NCI-H1105 (cell line): ENCODE results near the gene MCF2L.
"Not testable (repeated sequence)": the region's sequence is repeated elsewhere in the genome, so short reads cannot be mapped to it uniquely, and the experiment has no call there.

ENCODE experiments used
- DNase-seq: peaks from one replicate; lab custom pipeline; 2025; lab: John Stamatoyannopoulos, UW

The MCF2L gene

DNA sequence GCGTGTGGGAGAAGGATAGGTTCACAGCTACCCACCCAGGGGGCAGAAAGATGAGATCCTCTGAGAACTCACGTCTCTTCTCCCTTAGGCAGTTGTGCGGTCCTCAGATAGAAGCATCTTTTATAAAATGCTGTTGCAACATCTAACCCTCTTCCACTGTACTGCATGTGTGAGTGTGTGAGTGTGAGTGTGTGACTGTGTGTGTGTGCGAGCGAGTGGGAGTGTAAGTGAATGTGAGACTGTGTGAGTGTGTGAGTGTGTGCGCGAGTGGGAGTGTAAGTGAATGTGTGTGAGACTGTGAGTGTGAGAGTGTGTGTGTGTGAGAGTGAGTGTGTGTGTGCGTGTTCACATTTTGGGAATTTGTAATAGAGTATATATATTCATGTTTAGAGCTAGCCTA, 81.0 kb downstream of the MCF2L start:
- no peak for DNase-seq

DNA sequence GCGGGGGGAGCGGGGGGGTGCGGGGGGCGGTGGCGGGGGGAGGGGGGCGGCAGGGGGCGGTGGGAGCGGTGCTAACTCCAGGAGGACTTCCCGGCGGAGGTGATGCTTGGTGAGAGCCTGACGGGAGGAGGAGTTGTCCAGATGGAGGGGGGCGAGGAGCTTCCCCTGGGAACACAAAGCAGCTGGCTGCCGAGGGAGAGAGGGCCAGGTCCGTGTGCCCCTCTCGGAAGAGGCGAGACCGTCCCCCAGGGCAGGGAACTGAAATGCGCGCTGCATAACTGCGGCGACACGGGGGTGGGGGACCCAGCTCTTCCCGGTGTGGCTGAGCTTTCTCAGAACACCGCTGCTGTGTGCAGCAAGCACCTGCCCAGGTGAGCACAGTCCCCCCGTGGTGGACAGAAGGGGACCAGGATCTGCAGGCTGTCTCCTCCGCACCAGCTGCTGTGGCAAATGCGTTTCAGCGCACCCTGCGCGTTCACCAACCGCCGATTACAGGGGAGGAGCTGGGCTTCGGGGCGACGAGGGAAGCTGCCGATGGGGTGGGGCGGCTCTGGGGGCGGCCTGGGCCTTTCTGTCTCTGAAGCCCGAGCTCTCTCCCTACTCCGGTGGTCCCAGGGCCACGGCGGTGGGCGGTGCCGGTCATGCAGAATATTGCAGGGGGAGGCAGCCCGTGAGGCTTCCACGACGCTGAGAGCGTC, 81.9 kb downstream of the MCF2L start:
- no peak for DNase-seq

GRCh38 chr13:113051641-113052040, 82.6 kb downstream of the MCF2L start:
- DNase-seq = no peak

DNA sequence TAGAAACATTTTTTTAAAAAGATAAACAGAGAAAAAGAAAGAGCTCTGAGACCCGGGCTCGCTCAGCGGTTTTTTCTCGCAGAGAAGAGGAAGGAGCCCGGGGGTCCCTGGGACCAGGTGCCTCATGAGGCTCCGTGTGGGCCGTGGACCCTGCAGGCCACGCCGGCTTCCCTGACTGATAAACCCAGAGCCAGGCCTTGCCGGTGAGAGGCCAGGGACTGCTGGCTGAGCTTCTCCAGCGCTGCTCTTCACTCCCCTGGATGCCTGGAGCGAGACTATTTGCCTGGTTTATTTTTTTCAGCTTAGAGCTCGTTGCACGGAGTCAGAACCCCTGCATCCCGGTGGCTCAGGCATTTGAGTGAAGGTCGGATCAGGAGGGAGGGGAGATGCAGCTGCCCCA, 83.2 kb downstream of the MCF2L start:
- no peak for DNase-seq

DNA sequence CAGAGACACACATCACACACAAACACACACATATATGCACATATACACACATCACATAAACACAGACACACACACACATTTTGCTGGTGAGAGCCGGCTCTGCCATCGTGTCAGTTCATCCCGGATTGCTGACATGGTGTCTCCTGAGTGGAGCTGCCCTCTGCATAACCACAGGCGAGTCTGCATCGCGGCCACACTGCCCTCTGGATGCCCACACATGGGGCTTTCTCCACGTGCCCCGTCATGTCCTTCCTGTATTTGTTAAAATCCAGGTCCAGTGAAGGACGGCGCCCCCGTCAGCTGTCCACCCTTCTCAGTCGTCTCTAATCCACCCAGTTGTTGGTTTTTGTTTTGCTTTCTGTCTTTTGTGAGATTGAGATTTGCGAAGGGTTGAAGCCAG, 84.0 kb downstream of the MCF2L start:
- no peak for DNase-seq

GRCh38 chr13:113053376-113053775, 84.4 kb downstream of the MCF2L start:
- DNase-seq = no peak

- DNase-seq = no peak
Observed at GRCh38 chr13:113053801-113054604, 85.0 kb downstream of the MCF2L start.

DNA sequence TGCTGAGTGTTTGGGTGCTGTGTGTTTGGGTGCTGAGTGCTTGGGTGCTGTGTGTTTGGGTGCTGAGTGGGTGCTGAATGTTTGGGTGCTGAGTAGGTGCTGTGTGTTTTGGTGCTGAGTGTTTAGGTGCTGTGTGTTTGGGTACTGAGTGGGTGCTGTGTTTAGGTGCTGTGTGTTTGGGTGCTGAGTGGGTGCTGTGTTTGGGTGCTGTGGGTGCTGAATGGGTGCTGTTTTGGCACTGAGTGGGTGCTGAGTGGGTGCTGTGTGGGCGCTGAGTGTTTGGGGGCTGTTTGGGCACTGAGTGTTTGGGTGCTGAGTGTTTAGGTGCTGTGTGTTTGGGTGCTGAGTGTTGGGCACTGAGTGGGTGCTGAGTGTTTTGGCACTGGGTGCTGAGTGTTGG, 88.1 kb downstream of the MCF2L start:
- no peak for DNase-seq

- not testable (repeated sequence) for DNase-seq
Observed at GRCh38 chr13:113057559-113057958, 88.5 kb downstream of the MCF2L start.

DNA sequence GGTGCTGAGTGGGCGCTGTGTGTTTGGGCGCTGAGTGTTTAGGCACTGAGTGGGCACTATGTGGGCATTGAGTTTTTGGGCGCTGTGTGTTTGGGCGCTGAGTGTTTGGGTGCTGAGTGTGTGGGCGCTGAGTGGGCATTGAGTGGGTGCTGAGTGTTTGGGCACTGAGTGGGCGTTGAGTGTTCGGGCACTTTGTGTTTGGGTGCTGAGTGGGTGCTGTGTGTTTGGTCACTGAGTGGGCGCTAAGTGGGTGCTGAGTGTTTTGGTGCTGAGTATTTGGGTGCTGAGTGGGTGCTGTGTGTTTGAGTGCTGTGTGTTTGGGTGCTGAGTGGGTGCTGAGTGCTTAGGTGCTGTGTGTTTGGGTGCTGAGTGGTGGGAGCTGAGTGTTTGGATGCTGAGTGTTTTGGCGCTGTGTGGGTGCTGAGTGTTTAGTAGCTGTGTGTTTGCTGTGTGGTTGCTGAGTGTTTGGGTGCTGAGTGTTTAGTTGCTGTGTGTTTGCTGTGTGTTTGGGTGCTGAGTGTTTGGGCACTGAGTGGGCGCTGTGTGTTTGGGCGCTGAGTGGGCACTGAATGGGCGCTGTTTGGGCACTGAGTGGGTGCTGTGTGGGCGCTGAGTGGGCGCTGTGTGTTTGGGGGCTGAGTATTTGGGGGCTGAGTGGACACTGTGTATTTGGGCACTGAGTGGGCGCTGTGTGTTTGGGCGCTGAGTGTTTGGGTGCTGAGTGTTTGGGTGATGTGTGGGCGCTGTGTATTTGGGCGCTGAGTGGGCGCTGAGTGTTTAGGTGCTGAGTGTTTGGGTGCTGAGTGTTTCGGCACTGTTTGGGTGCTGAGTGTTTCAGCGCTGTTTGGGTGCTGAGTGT, 89.3 kb downstream of the MCF2L start:
- DNase-seq = no peak

DNA sequence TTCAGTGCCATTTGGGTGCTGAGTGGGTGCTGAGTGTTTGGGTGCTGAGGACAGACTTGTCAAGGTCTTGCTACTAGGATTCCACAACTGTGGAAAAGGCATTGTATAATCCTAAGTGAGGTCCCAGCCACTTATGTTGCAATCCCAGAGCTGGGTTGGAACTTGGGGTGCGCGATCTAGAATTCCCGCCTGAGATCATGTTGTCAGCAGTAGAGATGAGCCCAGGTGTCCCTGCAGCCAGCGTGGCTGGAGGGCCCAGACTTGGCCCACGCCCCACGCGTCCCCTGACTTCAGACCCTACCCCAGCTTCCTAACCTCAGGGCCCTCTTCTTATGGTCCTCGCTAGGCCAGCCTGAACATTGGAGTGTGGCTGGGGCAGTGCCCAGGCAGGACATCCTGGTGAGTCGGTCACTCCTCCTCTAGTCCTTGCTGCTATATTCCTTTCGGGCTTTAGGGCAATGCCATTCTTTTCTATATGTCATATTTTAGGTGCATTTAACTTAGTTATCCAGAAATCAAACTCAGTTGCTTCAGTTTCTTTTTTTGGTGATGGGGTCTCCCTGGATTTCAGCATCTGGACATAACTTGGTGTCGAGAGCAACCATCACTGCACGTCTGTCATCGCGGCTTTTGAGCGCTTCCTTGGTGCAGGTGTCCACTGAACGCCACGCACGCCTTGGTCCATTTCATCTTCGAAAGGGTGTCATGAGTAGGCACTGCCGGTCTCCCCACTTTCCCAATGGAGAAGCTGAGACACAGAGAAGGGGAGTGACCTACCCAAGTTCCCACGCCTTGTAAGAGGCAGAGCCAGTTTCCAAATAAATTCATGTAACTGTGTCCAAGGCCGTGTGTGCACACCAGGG, 90.2 kb downstream of the MCF2L start:
- no peak for DNase-seq

GRCh38 chr13:113059891-113060290, 90.9 kb downstream of the MCF2L start:
- no peak for DNase-seq

GRCh38 chr13:113060557-113061270, 91.7 kb downstream of the MCF2L start:
- no peak for DNase-seq

DNA sequence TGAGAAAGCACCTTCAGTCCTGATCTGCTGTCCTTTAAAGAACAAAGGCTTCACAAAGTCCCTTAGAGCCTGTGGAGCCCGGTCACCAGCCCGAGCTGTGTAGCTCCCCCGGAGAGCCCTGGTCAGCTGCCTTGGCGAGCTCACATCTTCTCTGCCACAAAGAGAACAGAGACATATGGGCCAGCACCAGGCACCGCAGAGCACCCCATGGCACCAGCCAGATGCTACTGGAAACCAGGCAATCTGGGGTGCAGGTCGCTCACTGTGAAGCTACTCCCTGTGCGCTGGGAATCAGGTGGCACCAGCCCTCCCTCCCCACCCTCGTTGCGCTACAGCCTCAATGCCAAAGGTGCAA, 92.2 kb downstream of the MCF2L start:
- DNase-seq = no peak

- DNase-seq = no peak
Observed at GRCh38 chr13:113061796-113062425, 92.9 kb downstream of the MCF2L start.

GRCh38 chr13:113062691-113063090, 93.7 kb downstream of the MCF2L start:
- DNase-seq = no peak

DNA sequence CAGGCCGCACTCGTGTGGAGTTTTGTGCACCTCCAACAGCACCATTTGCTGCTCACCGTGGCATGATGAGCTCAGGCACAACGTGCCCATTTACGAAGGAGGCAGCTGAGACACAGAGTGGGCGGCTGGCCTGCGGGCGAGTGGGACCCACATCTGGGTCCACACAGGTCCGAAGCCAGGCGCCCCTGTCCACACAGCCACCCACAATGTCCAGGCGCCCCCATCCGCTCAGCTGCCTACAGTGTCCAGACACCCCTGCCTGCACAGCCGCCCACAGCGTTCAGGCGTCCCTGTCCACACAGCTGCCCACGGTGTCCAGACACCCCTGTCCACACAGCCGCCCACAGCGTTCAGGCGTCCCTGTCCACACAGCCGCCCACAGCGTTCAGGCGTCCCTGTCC, 94.1 kb downstream of the MCF2L start:
- DNase-seq = no peak

GRCh38 chr13:113064000-113064533, 95.1 kb downstream of the MCF2L start:
- no peak for DNase-seq

DNA sequence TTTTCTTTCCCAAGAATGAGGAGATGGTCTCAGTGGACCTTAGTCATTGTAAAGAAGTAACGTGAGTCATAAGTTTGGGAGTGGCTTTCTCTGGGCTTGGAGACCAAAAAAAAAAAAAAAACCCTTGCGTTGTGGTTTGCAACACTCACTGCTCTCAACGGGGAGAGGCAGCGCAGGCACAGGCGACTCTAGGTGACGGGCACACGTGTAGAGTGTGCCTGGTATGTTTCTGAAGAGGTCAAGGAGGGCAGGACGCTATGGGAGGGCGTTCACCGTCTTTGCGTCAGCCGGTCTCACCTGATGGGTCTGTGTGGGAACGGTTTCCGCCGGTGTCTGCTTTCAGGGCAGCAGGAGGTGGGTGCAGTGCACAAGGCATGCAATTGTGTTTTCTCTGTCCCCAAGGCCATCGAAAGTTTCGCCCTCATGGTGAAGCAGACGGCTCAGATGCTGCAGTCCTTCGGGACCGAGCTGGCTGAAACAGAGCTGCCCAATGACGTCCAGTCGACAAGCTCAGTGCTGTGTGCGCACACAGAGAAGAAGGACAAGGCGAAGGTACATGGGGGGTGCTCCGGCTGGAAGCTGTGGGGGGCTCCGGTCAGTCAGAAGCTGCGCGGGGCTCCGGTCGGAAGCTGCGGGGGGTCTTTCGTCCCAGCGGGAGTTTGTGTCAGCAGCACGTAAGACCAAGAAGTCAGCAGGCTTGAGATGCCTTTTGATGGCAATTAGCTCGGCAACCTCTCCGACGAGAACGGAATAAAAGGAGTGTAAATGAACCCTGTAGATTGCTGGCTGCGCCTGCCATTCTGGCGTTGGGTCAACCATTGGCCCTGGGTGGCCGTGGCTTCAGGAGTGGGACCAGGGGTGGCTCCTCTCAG, 95.8 kb downstream of the MCF2L start:
- no peak for DNase-seq
